Small intestine (tissue), 7 donors: ENCODE data around the gene ARHGAP22. TPM values are rescaled to one million over a fixed set of nuclear protein-coding genes. Genes with fewer than 3 reads are reported as not detected.

Experiments used
- DNase-seq, 2 donors: peaks; one replicate each; pipeline versions ENCODE4 v3.0.0 to v3.0.0-alpha.2; 2013
- FAIRE-seq: peaks from 2 replicates; lab custom pipeline; 2012; peaks lifted over from hg19 to GRCh38; lab: Jason Lieb, UNC
- H3K27ac ChIP-seq, 3 donors: one replicate each; pipeline ENCODE4 v1.5.1; 2013; ENCODE audit warnings: low read length in 2 of 3, mild to moderate bottlenecking in 2 of 3, control low read depth in 1 of 3, inconsistent platforms in 1 of 3, low read depth in 1 of 3, moderate library complexity in 1 of 3
- H3K27me3 ChIP-seq, 3 donors: one replicate each; pipeline ENCODE4 v1.6.1; 2013; ENCODE audit warnings: low read length in 3 of 3, inconsistent platforms in 1 of 3; ENCODE audit not compliant: control insufficient read depth in 3 of 3, insufficient read depth in 3 of 3
- H3K36me3 ChIP-seq, 3 donors: one replicate each; pipeline ENCODE4 v1.6.1; 2013; ENCODE audit warnings: low read length in 3 of 3, inconsistent platforms in 1 of 3, low read depth in 1 of 3, mild to moderate bottlenecking in 1 of 3, moderate library complexity in 1 of 3; ENCODE audit not compliant: control insufficient read depth in 3 of 3, insufficient read depth in 2 of 3
- H3K4me1 ChIP-seq, 3 donors: one replicate each; pipeline ENCODE4 v1.6.1; 2013; ENCODE audit warnings: low read length in 2 of 3, inconsistent platforms in 1 of 3, low read depth in 1 of 3, mild to moderate bottlenecking in 1 of 3, moderate library complexity in 1 of 3; ENCODE audit not compliant: control insufficient read depth in 3 of 3, insufficient read depth in 2 of 3
- H3K4me3 ChIP-seq, 3 donors: one replicate each; pipeline ENCODE4 v1.5.1; 2013; ENCODE audit warnings: low read length in 3 of 3, control low read depth in 1 of 3, inconsistent platforms in 1 of 3, low read depth in 1 of 3, mild to moderate bottlenecking in 1 of 3, moderate library complexity in 1 of 3
- H3K9me3 ChIP-seq, 2 donors: one replicate each; pipeline ENCODE4 v1.6.1; 2013; ENCODE audit warnings: low read depth in 1 of 2, low read length in 1 of 2; ENCODE audit not compliant: control insufficient read depth in 2 of 2, insufficient read depth in 1 of 2
- WGBS, 3 donors: extraction: QIAGEN DNeasy Blood & Tissue Kit; methylation state at CpG; one replicate each; pipeline ENCODE4 v1.1.7; 2013; 5-methylcytosine and 5-hydroxymethylcytosine counted together
- polyA plus RNA-seq, 4 donors: library from polyadenylated mRNA; stranded (reverse) in 3 of 4; unstranded in 1 of 4; fragments of 200-250 nt in 3 of 4; fragments of 120-200 nt in 1 of 4; gene quantifications; one replicate each; pipeline versions ENCODE4 v1.2.1 to v1.2.3, GENCODE V29; 2013
- donor health status: healthy with polysubstance abuse.
- donor health status: control.
- donor health status: control.
- donor health status: Bipolar disorder and iron deficiency.
- donor health status: healthy.

Gene ARHGAP22
- polyA plus RNA-seq, 4 donors: 0.54 to 1.4 (median 1.3) TPM; not detected in 1

GRCh38 chr10:48469516-48470020 is 135.3 kb downstream of the ARHGAP22 start:
- Histone ChIP-seq H3K4me3 (no peak overlapping the region), H3K9me3 (no peaks in the 10 kb centered on the region), H3K36me3 (no peaks in the 10 kb centered on the region), H3K27me3 (peaks cover 0 to 13% (median 0%) of the 10 kb centered on the region in 3 donors), H3K4me1 (peaks cover 0 to 34% (median 0%) of the 10 kb centered on the region in 3 donors), H3K27ac (peak overlapping the region in 1 of 3 donors; percentile 38)
- no peak for FAIRE-seq
- 75 to 85% (median 85%) methylated on average over 4 of the region's 4 CpGs for whole genome bisulfite sequencing, 3 donors
- no peak for DNase-seq

- H3K27ac ChIP-seq: peak overlapping the region in 1 of 3 donors; percentile 29
- DNase-seq: peak in 1 of 2 donors; percentile 16
- WGBS, 3 donors: 75 to 93% (median 92%) methylated on average over 3 of the region's 3 CpGs
- H3K9me3 ChIP-seq: no peaks in the 10 kb centered on the region
- H3K4me3 ChIP-seq: no peak overlapping the region
- no peak for FAIRE-seq
- no peaks in the 10 kb centered on the region for H3K36me3 ChIP-seq
- H3K4me1 ChIP-seq: peaks cover 0 to 34% (median 0%) of the 10 kb centered on the region in 3 donors
- H3K27me3 ChIP-seq: peaks cover 0 to 13% (median 0%) of the 10 kb centered on the region in 3 donors
Observed at GRCh38 chr10:48468866-48469511, 135.9 kb downstream of the ARHGAP22 start.

GRCh38 chr10:48468130-48468790 is 136.6 kb downstream of the ARHGAP22 start:
- FAIRE-seq (no peak), DNase-seq (peak in 1 of 2 donors; percentile 58)
- no peaks in the 10 kb centered on the region for H3K36me3 ChIP-seq
- peak overlapping the region in 1 of 3 donors; percentile 29 for H3K27ac ChIP-seq
- 53 to 68% (median 64%) methylated on average over 3 of the region's 3 CpGs for WGBS, 3 donors
- peaks cover 0 to 34% (median 0%) of the 10 kb centered on the region in 3 donors for H3K4me1 ChIP-seq
- H3K9me3 ChIP-seq: no peaks in the 10 kb centered on the region
- H3K27me3 ChIP-seq: peaks cover 0 to 13% (median 0%) of the 10 kb centered on the region in 3 donors
- no peak overlapping the region for H3K4me3 ChIP-seq

- FAIRE-seq: no peak
- peak in 1 of 2 donors; percentile 46 for DNase-seq
- Histone ChIP-seq H3K9me3 (no peaks in the 10 kb centered on the region), H3K4me1 (peaks cover 0 to 34% (median 0%) of the 10 kb centered on the region in 3 donors), H3K36me3 (no peaks in the 10 kb centered on the region), H3K4me3 (no peak overlapping the region), H3K27ac (peak overlapping the region in 1 of 3 donors; percentile 29), H3K27me3 (peaks cover 0 to 13% (median 0%) of the 10 kb centered on the region in 3 donors)
- 82 to 85% (median 84%) methylated on average over 4 of the region's 4 CpGs for WGBS, 3 donors
Observed at GRCh38 chr10:48467669-48468068, 137.2 kb downstream of the ARHGAP22 start.

GRCh38 chr10:48466611-48467240 is 138.1 kb downstream of the ARHGAP22 start:
- no peak overlapping the region for H3K27ac ChIP-seq
- H3K9me3 ChIP-seq: no peaks in the 10 kb centered on the region
- WGBS, 3 donors: 22 to 40% (median 29%) methylated on average over 15 to 43 of the region's 43 CpGs
- H3K27me3 ChIP-seq: peaks cover 0 to 13% (median 0%) of the 10 kb centered on the region in 3 donors
- H3K4me3 ChIP-seq: no peak overlapping the region
- FAIRE-seq (no peak), DNase-seq (peak in 1 of 2 donors; percentile 37)
- H3K36me3 ChIP-seq: no peaks in the 10 kb centered on the region
- H3K4me1 ChIP-seq: peaks cover 0 to 34% (median 0%) of the 10 kb centered on the region in 3 donors

GRCh38 chr10:48465860-48466521 is 138.9 kb downstream of the ARHGAP22 start:
- Histone ChIP-seq H3K36me3 (no peaks in the 10 kb centered on the region), H3K9me3 (no peaks in the 10 kb centered on the region), H3K4me1 (peaks cover 0 to 34% (median 0%) of the 10 kb centered on the region in 3 donors), H3K4me3 (no peak overlapping the region), H3K27me3 (peaks cover 0 to 13% (median 0%) of the 10 kb centered on the region in 3 donors), H3K27ac (no peak overlapping the region)
- 43 to 56% (median 53%) methylated on average over 32 to 42 of the region's 42 CpGs for WGBS, 3 donors
- peak in 1 of 2 donors; percentile 24 for DNase-seq
- FAIRE-seq: no peak

- DNase-seq (no peak), FAIRE-seq (no peak)
- H3K27me3 ChIP-seq: peaks cover 0 to 13% (median 0%) of the 10 kb centered on the region in 3 donors
- H3K9me3 ChIP-seq: no peaks in the 10 kb centered on the region
- H3K4me3 ChIP-seq: no peak overlapping the region
- no peaks in the 10 kb centered on the region for H3K36me3 ChIP-seq
- WGBS, 3 donors: 80 to 82% (median 80%) methylated on average over 27 of the region's 27 CpGs
- peaks cover 0 to 27% (median 0%) of the 10 kb centered on the region in 3 donors for H3K4me1 ChIP-seq
- H3K27ac ChIP-seq: no peak overlapping the region
Observed at GRCh38 chr10:48464871-48465736, 139.8 kb downstream of the ARHGAP22 start.
